Activated CD8-positive, alpha-beta T cell treated with anti-CD3 and anti-CD28 coated beads for 36 hours (primary cell): ENCODE measurements around the gene TMEM270. TPM values are rescaled to one million over a fixed set of nuclear protein-coding genes. Genes with fewer than 3 reads are reported as not detected.

Source experiments
- ATAC-seq: fragments of 200-7000 bp; cut with Tn5 transposase; one replicate; pipeline ENCODE4 v1.10.0; 2021; ENCODE audit warnings: mild to moderate bottlenecking, moderate library complexity
- CTCF ChIA-PET: fragments of 350-600 bp; sonication (Branson Sonifier 250); formaldehyde crosslinking; loops from one replicate; lab custom pipeline; 2021; ENCODE audit warnings: antibody characterized with exemption; lab: Charles Lee
- POLR2A ChIA-PET: fragments of 350-600 bp; sonication (Branson Sonifier 250); formaldehyde crosslinking; loops from one replicate; lab custom pipeline; 2021; ENCODE audit warnings: antibody characterized with exemption; lab: Charles Lee
- DNase-seq: peaks from one replicate; pipeline ENCODE4 v3.0.0-alpha.2; 2020
- H3K27ac Mint-ChIP-seq: one replicate; pipeline ENCODE4 v1.8.0; 2021; ENCODE audit warnings: mild to moderate bottlenecking, mixed read lengths
- H3K27me3 Mint-ChIP-seq: one replicate; pipeline ENCODE4 v1.8.0; 2021; ENCODE audit warnings: mixed read lengths
- H3K36me3 Mint-ChIP-seq: one replicate; pipeline ENCODE4 v1.8.0; 2021; ENCODE audit warnings: low read depth, mixed read lengths
- H3K4me1 Mint-ChIP-seq: one replicate; pipeline ENCODE4 v1.8.0; 2021; ENCODE audit warnings: low read depth, mixed read lengths
- H3K4me3 Mint-ChIP-seq: one replicate; pipeline ENCODE4 v1.8.0; 2021; ENCODE audit warnings: mild to moderate bottlenecking, moderate library complexity, mixed read lengths
- H3K9me3 Mint-ChIP-seq: one replicate; pipeline ENCODE4 v1.8.0; 2021; ENCODE audit warnings: mixed read lengths
- CTCF ChIP-seq: fragments of 200-600 bp; IDR thresholded peaks from one replicate; pipeline ENCODE4 v1.8.0; 2022; ENCODE audit warnings: antibody characterized with exemption, mild to moderate bottlenecking
- intact Hi-C: fragments of 100-400 bp; cut with micrococcal nuclease; formaldehyde crosslinking; loops from one replicate; pipeline ENCODE4 v1.10.0; 2022
- total RNA-seq, 2 experiments: library from RNA; stranded (reverse); gene quantifications; one replicate each; pipeline ENCODE4 v1.2.3, GENCODE V29; 2021

The TMEM270 gene
- total RNA-seq, 2 experiments from 2014 or later, result not detected

DNA sequence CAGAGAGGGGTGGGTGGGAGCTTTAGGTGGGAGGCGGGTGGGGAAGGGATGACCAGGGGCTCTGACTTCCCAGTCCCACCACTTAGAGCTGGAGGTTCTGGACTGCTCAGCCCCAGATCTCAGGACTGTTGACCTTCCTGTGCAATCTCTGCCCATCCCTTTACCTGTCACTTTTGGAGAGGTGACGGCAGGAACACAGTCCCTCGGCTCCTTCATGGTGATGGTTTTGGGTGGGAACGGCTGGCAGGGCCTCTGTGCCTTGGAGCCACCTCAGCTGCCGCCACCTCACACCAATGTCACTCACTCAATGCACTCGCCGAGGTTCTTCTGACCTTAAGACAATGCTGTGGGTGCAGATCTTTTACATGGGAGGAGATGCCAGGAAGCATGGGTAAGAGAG, 49.0 kb downstream of the TMEM270 start:
- Mint-ChIP-seq H3K4me3 (no peak overlapping the region), H3K4me1 (no peaks in the 10 kb centered on the region), H3K36me3 (no peaks in the 10 kb centered on the region), H3K9me3 (no peaks in the 10 kb centered on the region), H3K27me3 (peaks cover 2% of the 10 kb centered on the region), H3K27ac (no peak overlapping the region)
- DNase-seq (no peak), ATAC-seq (no peak)
- no peak for TF ChIP-seq CTCF
- intact Hi-C loops, result no loop called here
- CTCF ChIA-PET, result no interaction called here
- POLR2A ChIA-PET, result no interaction called here

GRCh38 chr7:73912223-73912622, 51.3 kb downstream of the TMEM270 start:
- DNase-seq (no peak), ATAC-seq (no peak)
- intact Hi-C loops, result no loop called here
- no peaks in the 10 kb centered on the region for H3K4me1 Mint-ChIP-seq
- TF ChIP-seq CTCF, result no peak
- ChIA-PET POLR2A (no interaction called here), CTCF (no interaction called here)
- no peak overlapping the region for H3K4me3 Mint-ChIP-seq
- H3K36me3 Mint-ChIP-seq, result no peaks in the 10 kb centered on the region
- no peaks in the 10 kb centered on the region for H3K9me3 Mint-ChIP-seq
- no peak overlapping the region for H3K27ac Mint-ChIP-seq
- H3K27me3 Mint-ChIP-seq, result peaks cover 2% of the 10 kb centered on the region

Other genes with a start within 250 kb of the TMEM270 start
- gene MLXIPL, start 236.6 kb upstream of the TMEM270 start, total RNA-seq, result not detected
- gene VPS37D, start 193.3 kb upstream of the TMEM270 start, total RNA-seq, result 1 to 10 TPM in 1 of 2 experiments, under 1 TPM in 1; 0.87 to 1.1 TPM
- gene DNAJC30, start 177.7 kb upstream of the TMEM270 start, total RNA-seq, result 1 to 10 TPM; 6.7 to 7.0 TPM
- 100 to 1,000 TPM; 108 TPM for gene BUD23, start 177.6 kb upstream of the TMEM270 start, total RNA-seq
- 10 to 100 TPM; 11.4 to 11.5 TPM for gene STX1A, start 141.5 kb upstream of the TMEM270 start, total RNA-seq
- gene ABHD11, start 122.4 kb upstream of the TMEM270 start, total RNA-seq, result 10 to 100 TPM; 19.0 to 21.5 TPM
- not detected for gene CLDN3, start 90.9 kb upstream of the TMEM270 start, total RNA-seq
- under 1 TPM; 0.20 to 0.72 TPM for gene CLDN4, start 30.2 kb upstream of the TMEM270 start, total RNA-seq
- not detected for gene METTL27, start 18.6 kb upstream of the TMEM270 start, total RNA-seq
- gene ELN, start 167.0 kb downstream of the TMEM270 start, total RNA-seq, result not detected
- gene LIMK1, start 222.6 kb downstream of the TMEM270 start, total RNA-seq, result 10 to 100 TPM; 17.8 to 20.8 TPM